ENCODE results near the gene CFAP77.

The CFAP77 gene

GRCh38 chr9:132439153-132439552, 29.1 kb downstream of the CFAP77 start:
- Histone ChIP-seq H2AFZ (ENCODE audit: low read depth, low read length) (no peak overlapping the region), H3K14ac (ENCODE audit: low read length in 2 of 2) (no peak overlapping the region), H3K4ac (ENCODE audit: low read depth in 1 of 2, low read length in 2 of 2) (no peak overlapping the region), H3K27me3 (ENCODE audit: control insufficient read depth in 1 of 2, insufficient read depth in 1 of 2, low read length in 2 of 2) (peaks cover 45 to 67% of the 10 kb centered on the region in 2 experiments), H2BK5ac (ENCODE audit: low read depth, low read length, poor library complexity, severe bottlenecking) (no peak overlapping the region), H3K9ac (ENCODE audit: low read length) (no peak overlapping the region), H3K36me3 (ENCODE audit: control insufficient read depth in 1 of 2, insufficient read depth in 2 of 2, low read depth in 1 of 2, low read length in 2 of 2) (no peaks in the 10 kb centered on the region), H3K4me1 (ENCODE audit: control insufficient read depth, insufficient read depth, low read depth, low read length) (no peaks in the 10 kb centered on the region), H3K79me1 (replicated peaks; ENCODE audit: low read length, poor library complexity, severe bottlenecking) (no peaks in the 10 kb centered on the region), H3K23ac (ENCODE audit: low read length in 2 of 2) (no peak overlapping the region), H3K4me2 (ENCODE audit: low read length, poor library complexity, severe bottlenecking) (no peak overlapping the region), H2BK120ac (ENCODE audit: low read depth, low read length) (no peak overlapping the region), H4K8ac (ENCODE audit: low read length) (no peak overlapping the region), H3K9me3 (ENCODE audit: control insufficient read depth, low read length) (no peaks in the 10 kb centered on the region), H4K91ac (ENCODE audit: low read length) (no peak overlapping the region), H3K4me3 (ENCODE audit: insufficient read depth in 1 of 2, low read depth in 1 of 2, low read length in 2 of 2) (no peak overlapping the region), H2BK15ac (ENCODE audit: low read depth, poor library complexity, severe bottlenecking) (no peak overlapping the region), H3K18ac (ENCODE audit: low read depth in 1 of 2, low read length in 2 of 2) (no peak overlapping the region), H2AK5ac (ENCODE audit: low read length, severe bottlenecking) (no peak overlapping the region), H3K27ac (ENCODE audit: low read length, poor library complexity, severe bottlenecking) (no peak overlapping the region), H2BK12ac (ENCODE audit: low read length in 2 of 2) (no peak overlapping the region)
- no peak for DNase-seq
- 85% methylated on average over 4 of the region's 4 CpGs for WGBS

- no peak overlapping the region for H2BK15ac ChIP-seq (ENCODE audit: low read depth, poor library complexity, severe bottlenecking)
- no peak overlapping the region for H3K4me3 ChIP-seq (ENCODE audit: insufficient read depth in 1 of 2, low read depth in 1 of 2, low read length in 2 of 2)
- H3K23ac ChIP-seq (ENCODE audit: low read length in 2 of 2): no peak overlapping the region
- H2AFZ ChIP-seq (ENCODE audit: low read depth, low read length): no peak overlapping the region
- no peaks in the 10 kb centered on the region for H3K9me3 ChIP-seq (ENCODE audit: control insufficient read depth, low read length)
- WGBS: 90% methylated on average over 5 of the region's 6 CpGs
- no peak overlapping the region for H2AK5ac ChIP-seq (ENCODE audit: low read length, severe bottlenecking)
- H4K91ac ChIP-seq (ENCODE audit: low read length): no peak overlapping the region
- DNase-seq: no peak
- H3K9ac ChIP-seq (ENCODE audit: low read length): no peak overlapping the region
- no peak overlapping the region for H3K4ac ChIP-seq (ENCODE audit: low read depth in 1 of 2, low read length in 2 of 2)
- peaks cover 35 to 61% of the 10 kb centered on the region in 2 experiments for H3K27me3 ChIP-seq (ENCODE audit: control insufficient read depth in 1 of 2, insufficient read depth in 1 of 2, low read length in 2 of 2)
- no peaks in the 10 kb centered on the region for H3K36me3 ChIP-seq (ENCODE audit: control insufficient read depth in 1 of 2, insufficient read depth in 2 of 2, low read depth in 1 of 2, low read length in 2 of 2)
- H3K79me1 ChIP-seq (replicated peaks; ENCODE audit: low read length, poor library complexity, severe bottlenecking): no peaks in the 10 kb centered on the region
- no peak overlapping the region for H2BK5ac ChIP-seq (ENCODE audit: low read depth, low read length, poor library complexity, severe bottlenecking)
- H3K4me1 ChIP-seq (ENCODE audit: control insufficient read depth, insufficient read depth, low read depth, low read length): no peaks in the 10 kb centered on the region
- no peak overlapping the region for H2BK120ac ChIP-seq (ENCODE audit: low read depth, low read length)
- no peak overlapping the region for H4K8ac ChIP-seq (ENCODE audit: low read length)
- no peak overlapping the region for H3K4me2 ChIP-seq (ENCODE audit: low read length, poor library complexity, severe bottlenecking)
- H3K14ac ChIP-seq (ENCODE audit: low read length in 2 of 2): no peak overlapping the region
- no peak overlapping the region for H3K18ac ChIP-seq (ENCODE audit: low read depth in 1 of 2, low read length in 2 of 2)
- no peak overlapping the region for H2BK12ac ChIP-seq (ENCODE audit: low read length in 2 of 2)
- H3K27ac ChIP-seq (ENCODE audit: low read length, poor library complexity, severe bottlenecking): no peak overlapping the region
Observed at GRCh38 chr9:132440735-132441134, 30.7 kb downstream of the CFAP77 start.

- H3K36me3 ChIP-seq (ENCODE audit: control insufficient read depth in 1 of 2, insufficient read depth in 2 of 2, low read depth in 1 of 2, low read length in 2 of 2): no peaks in the 10 kb centered on the region
- no peak overlapping the region for H3K4me2 ChIP-seq (ENCODE audit: low read length, poor library complexity, severe bottlenecking)
- H3K4ac ChIP-seq (ENCODE audit: low read depth in 1 of 2, low read length in 2 of 2): no peak overlapping the region
- H4K8ac ChIP-seq (ENCODE audit: low read length): no peak overlapping the region
- H2BK120ac ChIP-seq (ENCODE audit: low read depth, low read length): no peak overlapping the region
- no peak overlapping the region for H3K4me3 ChIP-seq (ENCODE audit: insufficient read depth in 1 of 2, low read depth in 1 of 2, low read length in 2 of 2)
- no peak for DNase-seq
- no peaks in the 10 kb centered on the region for H3K4me1 ChIP-seq (ENCODE audit: control insufficient read depth, insufficient read depth, low read depth, low read length)
- no peak overlapping the region for H3K23ac ChIP-seq (ENCODE audit: low read length in 2 of 2)
- no peak overlapping the region for H4K91ac ChIP-seq (ENCODE audit: low read length)
- H2AK5ac ChIP-seq (ENCODE audit: low read length, severe bottlenecking): no peak overlapping the region
- H3K9me3 ChIP-seq (ENCODE audit: control insufficient read depth, low read length): no peaks in the 10 kb centered on the region
- no peak overlapping the region for H3K9ac ChIP-seq (ENCODE audit: low read length)
- no peak overlapping the region for H2BK15ac ChIP-seq (ENCODE audit: low read depth, poor library complexity, severe bottlenecking)
- no peak overlapping the region for H2BK5ac ChIP-seq (ENCODE audit: low read depth, low read length, poor library complexity, severe bottlenecking)
- H2BK12ac ChIP-seq (ENCODE audit: low read length in 2 of 2): no peak overlapping the region
- H3K79me1 ChIP-seq (replicated peaks; ENCODE audit: low read length, poor library complexity, severe bottlenecking): no peaks in the 10 kb centered on the region
- no peak overlapping the region for H2AFZ ChIP-seq (ENCODE audit: low read depth, low read length)
- no peak overlapping the region for H3K14ac ChIP-seq (ENCODE audit: low read length in 2 of 2)
- H3K27ac ChIP-seq (ENCODE audit: low read length, poor library complexity, severe bottlenecking): no peak overlapping the region
- H3K27me3 ChIP-seq (ENCODE audit: control insufficient read depth in 1 of 2, insufficient read depth in 1 of 2, low read length in 2 of 2): peaks cover 28 to 60% of the 10 kb centered on the region in 2 experiments
- H3K18ac ChIP-seq (ENCODE audit: low read depth in 1 of 2, low read length in 2 of 2): no peak overlapping the region
- 94% methylated on average over 10 of the region's 10 CpGs for WGBS
Observed at GRCh38 chr9:132441404-132441803, 31.4 kb downstream of the CFAP77 start.

GRCh38 chr9:132443951-132444607, 34.1 kb downstream of the CFAP77 start:
- Histone ChIP-seq H3K4me2 (ENCODE audit: low read length, poor library complexity, severe bottlenecking) (no peak overlapping the region), H4K91ac (ENCODE audit: low read length) (no peak overlapping the region), H3K18ac (ENCODE audit: low read depth in 1 of 2, low read length in 2 of 2) (peak overlapping the region in 1 of 2 experiments; percentile 2), H2AFZ (ENCODE audit: low read depth, low read length) (no peak overlapping the region), H2BK5ac (ENCODE audit: low read depth, low read length, poor library complexity, severe bottlenecking) (no peak overlapping the region), H3K4me3 (ENCODE audit: insufficient read depth in 1 of 2, low read depth in 1 of 2, low read length in 2 of 2) (no peak overlapping the region), H2BK15ac (ENCODE audit: low read depth, poor library complexity, severe bottlenecking) (no peak overlapping the region), H2AK5ac (ENCODE audit: low read length, severe bottlenecking) (no peak overlapping the region), H3K4ac (ENCODE audit: low read depth in 1 of 2, low read length in 2 of 2) (no peak overlapping the region), H3K79me1 (replicated peaks; ENCODE audit: low read length, poor library complexity, severe bottlenecking) (no peaks in the 10 kb centered on the region), H2BK120ac (ENCODE audit: low read depth, low read length) (no peak overlapping the region), H3K9ac (ENCODE audit: low read length) (no peak overlapping the region), H3K9me3 (ENCODE audit: control insufficient read depth, low read length) (no peaks in the 10 kb centered on the region), H3K23ac (ENCODE audit: low read length in 2 of 2) (no peak overlapping the region), H3K36me3 (ENCODE audit: control insufficient read depth in 1 of 2, insufficient read depth in 2 of 2, low read depth in 1 of 2, low read length in 2 of 2) (no peaks in the 10 kb centered on the region), H3K27ac (ENCODE audit: low read length, poor library complexity, severe bottlenecking) (no peak overlapping the region), H2BK12ac (ENCODE audit: low read length in 2 of 2) (no peak overlapping the region), H3K4me1 (ENCODE audit: control insufficient read depth, insufficient read depth, low read depth, low read length) (peaks cover 2% of the 10 kb centered on the region), H3K14ac (ENCODE audit: low read length in 2 of 2) (no peak overlapping the region), H3K27me3 (ENCODE audit: control insufficient read depth in 1 of 2, insufficient read depth in 1 of 2, low read length in 2 of 2) (peaks cover 51 to 73% of the 10 kb centered on the region in 2 experiments), H4K8ac (ENCODE audit: low read length) (no peak overlapping the region)
- 72% methylated on average over 10 of the region's 10 CpGs for WGBS
- DNase-seq: no peak
